NB4 (cell line): ENCODE measurements around the gene SPATA9.

ENCODE experiments used
- MYC ChIP-seq: IDR thresholded peaks from 2 replicates; pipeline ENCODE4 v1.6.1; 2011; ENCODE audit warnings: low read depth, low read length
- POLR2A ChIP-seq: IDR thresholded peaks from 2 replicates; pipeline ENCODE4 v1.6.1; 2011; ENCODE audit warnings: mild to moderate bottlenecking; ENCODE audit not compliant: insufficient read length; ENCODE audit errors: extremely low read depth
- TF ChIP-seq, protein P1 (sequence below): IDR thresholded peaks from one replicate; pipeline ENCODE4 v1.5.1; 2012; ENCODE audit warnings: low read depth, low read length

DNA sequence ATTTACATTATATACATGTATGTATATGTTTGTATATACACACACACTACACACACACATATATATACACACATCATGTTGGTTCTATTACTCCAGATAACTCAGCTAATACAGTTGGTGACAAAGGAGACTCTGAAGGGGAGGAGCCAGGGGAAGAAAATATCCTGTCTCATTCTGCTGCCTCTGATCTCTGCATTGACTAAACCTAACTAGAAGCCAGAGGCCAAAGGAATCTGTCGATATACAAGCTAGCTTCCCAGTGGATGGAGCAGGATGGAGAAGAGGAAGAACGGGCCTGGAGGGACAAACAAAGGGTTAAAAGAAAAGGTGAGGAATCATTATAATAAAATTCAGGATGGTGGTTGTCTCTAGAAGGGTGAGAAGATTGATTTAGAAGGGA, 34.6 kb upstream of the SPATA9 start:
- TF ChIP-seq MYC: no peak
- no peak for TF ChIP-seq POLR2A
- TF ChIP-seq, protein P1, sequence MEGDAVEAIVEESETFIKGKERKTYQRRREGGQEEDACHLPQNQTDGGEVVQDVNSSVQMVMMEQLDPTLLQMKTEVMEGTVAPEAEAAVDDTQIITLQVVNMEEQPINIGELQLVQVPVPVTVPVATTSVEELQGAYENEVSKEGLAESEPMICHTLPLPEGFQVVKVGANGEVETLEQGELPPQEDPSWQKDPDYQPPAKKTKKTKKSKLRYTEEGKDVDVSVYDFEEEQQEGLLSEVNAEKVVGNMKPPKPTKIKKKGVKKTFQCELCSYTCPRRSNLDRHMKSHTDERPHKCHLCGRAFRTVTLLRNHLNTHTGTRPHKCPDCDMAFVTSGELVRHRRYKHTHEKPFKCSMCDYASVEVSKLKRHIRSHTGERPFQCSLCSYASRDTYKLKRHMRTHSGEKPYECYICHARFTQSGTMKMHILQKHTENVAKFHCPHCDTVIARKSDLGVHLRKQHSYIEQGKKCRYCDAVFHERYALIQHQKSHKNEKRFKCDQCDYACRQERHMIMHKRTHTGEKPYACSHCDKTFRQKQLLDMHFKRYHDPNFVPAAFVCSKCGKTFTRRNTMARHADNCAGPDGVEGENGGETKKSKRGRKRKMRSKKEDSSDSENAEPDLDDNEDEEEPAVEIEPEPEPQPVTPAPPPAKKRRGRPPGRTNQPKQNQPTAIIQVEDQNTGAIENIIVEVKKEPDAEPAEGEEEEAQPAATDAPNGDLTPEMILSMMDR: no peak
